ENCODE data around the gene TMEM183A. TPM values are rescaled to one million over a fixed set of nuclear protein-coding genes. Genes with fewer than 3 reads are reported as not detected.

The TMEM183A gene
- total and polyA plus RNA-seq, 2 experiments from 2014 or later = 55.1 to 128 TPM

- Mint-ChIP-seq H3K36me3 (ENCODE audit: low read depth) (no peaks in the 10 kb centered on the region; the same call in 2 of the 3 replicates), H3K4me3 (no peak overlapping the region; the same call in 2 of the 3 replicates), H3K4me1 (peaks cover 27% of the 10 kb centered on the region), H3K27ac (no peak overlapping the region), H3K9me3 (no peaks in the 10 kb centered on the region; the same call in 2 of the 3 replicates), H3K27me3 (ENCODE audit: insufficient read depth, low read depth, poor library complexity) (peaks cover 18% of the 10 kb centered on the region)
- no peaks in the 10 kb centered on the region for H3F3A ChIP-seq (replicated peaks; ENCODE audit: low read depth)
- no peaks in the 10 kb centered on the region for H3K36me3 ChIP-seq (ENCODE audit: insufficient read depth)
- no peak overlapping the region for H3K4me2 ChIP-seq
- peaks cover 12% of the 10 kb centered on the region for H3K4me1 ChIP-seq (ENCODE audit: insufficient read depth)
- H3K4me3 ChIP-seq = no peak overlapping the region
- H4K20me1 ChIP-seq (replicated peaks; ENCODE audit: insufficient read depth) = no peaks in the 10 kb centered on the region
- H3K9me2 ChIP-seq (ENCODE audit: insufficient read depth) = no peaks in the 10 kb centered on the region
- no peak for DNase-seq (ENCODE audit: low spot score)
- no peak overlapping the region for H2AFZ ChIP-seq
- ATAC-seq = no peak
- H3K27me3 ChIP-seq (ENCODE audit: insufficient read depth) = no peaks in the 10 kb centered on the region
- H3K27ac ChIP-seq (ENCODE audit: low read depth) = no peak overlapping the region
- H3K79me2 ChIP-seq (replicated peaks; ENCODE audit: insufficient read depth) = no peaks in the 10 kb centered on the region
- TF ChIP-seq CREB1 (CRISPR knock-in tag; IDR thresholded peaks at IDR 0.05; ENCODE audit: low read depth) (no peak), EZH2phosphoT487 (IDR thresholded peaks at IDR 0.05; ENCODE audit: unreplicated experiment) (no peak), NANOG (IDR thresholded peaks at IDR 0.05; ENCODE audit: borderline replicate concordance) (no peak)
Observed at GRCh38 chr1:203044546-203045250, 37.5 kb downstream of the TMEM183A start.

GRCh38 chr1:203045336-203045735, 38.2 kb downstream of the TMEM183A start:
- no peak overlapping the region for H3K4me3 ChIP-seq
- H3K4me3 Mint-ChIP-seq = no peak overlapping the region
- H2AFZ ChIP-seq = no peak overlapping the region
- H3K4me1 Mint-ChIP-seq = peaks cover 25% of the 10 kb centered on the region
- no peaks in the 10 kb centered on the region for H3F3A ChIP-seq (replicated peaks; ENCODE audit: low read depth)
- peaks cover 10% of the 10 kb centered on the region for H3K4me1 ChIP-seq (ENCODE audit: insufficient read depth)
- H3K4me2 ChIP-seq = no peak overlapping the region
- H3K27ac ChIP-seq (ENCODE audit: low read depth) = no peak overlapping the region
- ATAC-seq (no peak), DNase-seq (ENCODE audit: low spot score) (no peak)
- H3K79me2 ChIP-seq (replicated peaks; ENCODE audit: insufficient read depth) = no peaks in the 10 kb centered on the region
- no peaks in the 10 kb centered on the region; the same call in 2 of the 3 replicates for H3K9me3 Mint-ChIP-seq
- H3K27me3 ChIP-seq (ENCODE audit: insufficient read depth) = no peaks in the 10 kb centered on the region
- H3K27me3 Mint-ChIP-seq (ENCODE audit: insufficient read depth, low read depth, poor library complexity) = peaks cover 18% of the 10 kb centered on the region
- no peaks in the 10 kb centered on the region; the same call in 2 of the 3 replicates for H3K36me3 Mint-ChIP-seq (ENCODE audit: low read depth)
- no peaks in the 10 kb centered on the region for H4K20me1 ChIP-seq (replicated peaks; ENCODE audit: insufficient read depth)
- H3K36me3 ChIP-seq (ENCODE audit: insufficient read depth) = no peaks in the 10 kb centered on the region
- TF ChIP-seq POLR2AphosphoS5 (IDR thresholded peaks at IDR 0.05; ENCODE audit: low read depth) (no peak), CREB1 (CRISPR knock-in tag; IDR thresholded peaks at IDR 0.05; ENCODE audit: low read depth) (no peak), EZH2 (IDR thresholded peaks at IDR 0.05; ENCODE audit: low read depth, unreplicated experiment) (no peak), STAT1 (IDR thresholded peaks at IDR 0.05; ENCODE audit: unreplicated experiment) (no peak)
- no peak overlapping the region; the same call in 1 of the 2 replicates for H3K27ac Mint-ChIP-seq
- H3K9me2 ChIP-seq (ENCODE audit: insufficient read depth) = no peaks in the 10 kb centered on the region

GRCh38 chr1:203045821-203046594, 38.8 kb downstream of the TMEM183A start:
- Histone ChIP-seq H3K27ac (ENCODE audit: low read depth) (no peak overlapping the region), H3K9me2 (ENCODE audit: insufficient read depth) (no peaks in the 10 kb centered on the region), H3K36me3 (ENCODE audit: insufficient read depth) (no peaks in the 10 kb centered on the region), H3F3A (replicated peaks; ENCODE audit: low read depth) (no peaks in the 10 kb centered on the region), H3K27me3 (ENCODE audit: insufficient read depth) (no peaks in the 10 kb centered on the region), H3K79me2 (replicated peaks; ENCODE audit: insufficient read depth) (no peaks in the 10 kb centered on the region), H2AFZ (no peak overlapping the region), H4K20me1 (replicated peaks; ENCODE audit: insufficient read depth) (no peaks in the 10 kb centered on the region), H3K4me2 (no peak overlapping the region), H3K4me3 (no peak overlapping the region), H3K4me1 (ENCODE audit: insufficient read depth) (peaks cover 10% of the 10 kb centered on the region)
- no peak overlapping the region for H3K4me3 Mint-ChIP-seq
- TF ChIP-seq POLR2AphosphoS5 (IDR thresholded peaks at IDR 0.05; ENCODE audit: low read depth) (no peak), ZNF331 (CRISPR knock-in tag; IDR thresholded peaks at IDR 0.05; ENCODE audit: low read depth) (no peak), EZH2phosphoT487 (IDR thresholded peaks at IDR 0.05; ENCODE audit: unreplicated experiment) (no peak), CREB1 (CRISPR knock-in tag; IDR thresholded peaks at IDR 0.05; ENCODE audit: low read depth) (no peak), NANOG (IDR thresholded peaks at IDR 0.05; ENCODE audit: borderline replicate concordance) (no peak)
- no peaks in the 10 kb centered on the region; the same call in 2 of the 3 replicates for H3K36me3 Mint-ChIP-seq (ENCODE audit: low read depth)
- no peak overlapping the region for H3K27ac Mint-ChIP-seq
- DNase-seq (ENCODE audit: low spot score) = no peak
- ATAC-seq = no peak
- no peaks in the 10 kb centered on the region; the same call in 2 of the 3 replicates for H3K9me3 Mint-ChIP-seq
- peaks cover 25% of the 10 kb centered on the region for H3K4me1 Mint-ChIP-seq
- peaks cover 18% of the 10 kb centered on the region for H3K27me3 Mint-ChIP-seq (ENCODE audit: insufficient read depth, low read depth, poor library complexity)
